Measurements from ENCODE around the gene PVRIG.

DNA sequence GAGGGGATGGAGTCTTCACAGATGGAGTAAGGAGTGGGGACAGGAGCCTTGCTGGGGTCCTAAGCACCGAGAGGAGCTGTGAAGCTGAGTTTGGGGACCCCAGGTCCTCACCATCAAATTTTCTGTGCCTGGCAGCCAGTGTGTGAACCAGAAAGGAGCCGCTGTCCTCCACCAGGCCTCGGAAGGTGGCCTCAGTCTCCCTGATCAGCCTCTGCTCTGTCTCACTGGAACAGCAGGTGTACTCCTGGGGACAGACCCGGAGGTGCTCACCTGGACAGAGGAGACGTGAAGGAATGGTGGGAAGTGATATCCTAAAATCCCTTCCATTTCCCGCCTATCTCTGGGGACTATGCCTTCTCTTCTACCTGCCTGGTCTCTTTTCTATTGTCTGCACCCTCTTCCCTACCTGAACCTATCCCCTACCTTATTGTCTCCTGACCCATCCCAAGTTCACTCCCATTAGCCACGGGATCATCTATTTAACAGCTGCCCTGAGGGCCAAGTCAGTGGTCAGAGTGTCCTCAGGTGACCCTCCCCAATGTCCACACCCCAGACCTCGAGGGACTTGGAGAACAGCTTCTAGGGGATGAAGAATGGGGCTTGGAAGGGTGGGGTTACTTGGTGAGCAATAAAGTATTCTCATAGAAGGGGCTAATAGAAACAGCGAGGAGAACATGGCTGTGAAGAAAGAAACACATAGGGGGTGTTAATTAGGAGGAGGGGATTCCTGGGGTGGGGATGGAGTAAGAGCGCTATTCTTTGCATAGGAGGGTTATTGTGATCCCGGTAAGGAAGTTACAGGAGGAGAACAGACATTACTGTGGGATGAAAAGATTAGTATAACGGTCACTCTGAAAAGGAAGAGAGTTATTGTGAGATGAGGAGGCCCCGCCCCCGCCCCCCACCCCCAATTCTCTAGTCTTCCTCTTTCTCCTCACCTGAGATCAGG lies 43.4 kb upstream of the PVRIG start:
- TF ChIP-seq, protein P1, sequence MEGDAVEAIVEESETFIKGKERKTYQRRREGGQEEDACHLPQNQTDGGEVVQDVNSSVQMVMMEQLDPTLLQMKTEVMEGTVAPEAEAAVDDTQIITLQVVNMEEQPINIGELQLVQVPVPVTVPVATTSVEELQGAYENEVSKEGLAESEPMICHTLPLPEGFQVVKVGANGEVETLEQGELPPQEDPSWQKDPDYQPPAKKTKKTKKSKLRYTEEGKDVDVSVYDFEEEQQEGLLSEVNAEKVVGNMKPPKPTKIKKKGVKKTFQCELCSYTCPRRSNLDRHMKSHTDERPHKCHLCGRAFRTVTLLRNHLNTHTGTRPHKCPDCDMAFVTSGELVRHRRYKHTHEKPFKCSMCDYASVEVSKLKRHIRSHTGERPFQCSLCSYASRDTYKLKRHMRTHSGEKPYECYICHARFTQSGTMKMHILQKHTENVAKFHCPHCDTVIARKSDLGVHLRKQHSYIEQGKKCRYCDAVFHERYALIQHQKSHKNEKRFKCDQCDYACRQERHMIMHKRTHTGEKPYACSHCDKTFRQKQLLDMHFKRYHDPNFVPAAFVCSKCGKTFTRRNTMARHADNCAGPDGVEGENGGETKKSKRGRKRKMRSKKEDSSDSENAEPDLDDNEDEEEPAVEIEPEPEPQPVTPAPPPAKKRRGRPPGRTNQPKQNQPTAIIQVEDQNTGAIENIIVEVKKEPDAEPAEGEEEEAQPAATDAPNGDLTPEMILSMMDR (conservative IDR thresholded peaks at IDR 0.05; ENCODE audit: low read depth, low read length): no peak
- TF ChIP-seq MXI1 (IDR thresholded peaks at IDR 0.05; ENCODE audit: borderline replicate concordance, low read depth, low read length) (no peak), RAD21 (IDR thresholded peaks at IDR 0.05; ENCODE audit: low read length) (no peak), SMC3 (IDR thresholded peaks at IDR 0.05; ENCODE audit: low read depth, low read length) (no peak), POLR2A (IDR thresholded peaks at IDR 0.05; ENCODE audit: low read depth, low read length) (no peak), CHD1 (IDR thresholded peaks at IDR 0.05; ENCODE audit: low read depth, low read length) (no peak), CEBPB (IDR thresholded peaks at IDR 0.05; ENCODE audit: low read depth, low read length) (no peak)
- TF ChIP-seq, protein P2, sequence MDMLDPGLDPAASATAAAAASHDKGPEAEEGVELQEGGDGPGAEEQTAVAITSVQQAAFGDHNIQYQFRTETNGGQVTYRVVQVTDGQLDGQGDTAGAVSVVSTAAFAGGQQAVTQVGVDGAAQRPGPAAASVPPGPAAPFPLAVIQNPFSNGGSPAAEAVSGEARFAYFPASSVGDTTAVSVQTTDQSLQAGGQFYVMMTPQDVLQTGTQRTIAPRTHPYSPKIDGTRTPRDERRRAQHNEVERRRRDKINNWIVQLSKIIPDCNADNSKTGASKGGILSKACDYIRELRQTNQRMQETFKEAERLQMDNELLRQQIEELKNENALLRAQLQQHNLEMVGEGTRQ (IDR thresholded peaks at IDR 0.05; ENCODE audit: low read depth, low read length): no peak
- TF ChIP-seq, protein P3, sequence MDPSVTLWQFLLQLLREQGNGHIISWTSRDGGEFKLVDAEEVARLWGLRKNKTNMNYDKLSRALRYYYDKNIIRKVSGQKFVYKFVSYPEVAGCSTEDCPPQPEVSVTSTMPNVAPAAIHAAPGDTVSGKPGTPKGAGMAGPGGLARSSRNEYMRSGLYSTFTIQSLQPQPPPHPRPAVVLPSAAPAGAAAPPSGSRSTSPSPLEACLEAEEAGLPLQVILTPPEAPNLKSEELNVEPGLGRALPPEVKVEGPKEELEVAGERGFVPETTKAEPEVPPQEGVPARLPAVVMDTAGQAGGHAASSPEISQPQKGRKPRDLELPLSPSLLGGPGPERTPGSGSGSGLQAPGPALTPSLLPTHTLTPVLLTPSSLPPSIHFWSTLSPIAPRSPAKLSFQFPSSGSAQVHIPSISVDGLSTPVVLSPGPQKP (IDR thresholded peaks at IDR 0.05; ENCODE audit: borderline replicate concordance, low read depth, low read length): no peak

Data from IMR-90 (cell line).